NCI-H526 treated with DMSO at 0.1 percent for 48 hours (cell line): ENCODE data around the gene AHCYL1.

Experiments
- DNase-seq: peaks from one replicate; lab custom pipeline; 2025; lab: John Stamatoyannopoulos, UW

AHCYL1 gene

DNA sequence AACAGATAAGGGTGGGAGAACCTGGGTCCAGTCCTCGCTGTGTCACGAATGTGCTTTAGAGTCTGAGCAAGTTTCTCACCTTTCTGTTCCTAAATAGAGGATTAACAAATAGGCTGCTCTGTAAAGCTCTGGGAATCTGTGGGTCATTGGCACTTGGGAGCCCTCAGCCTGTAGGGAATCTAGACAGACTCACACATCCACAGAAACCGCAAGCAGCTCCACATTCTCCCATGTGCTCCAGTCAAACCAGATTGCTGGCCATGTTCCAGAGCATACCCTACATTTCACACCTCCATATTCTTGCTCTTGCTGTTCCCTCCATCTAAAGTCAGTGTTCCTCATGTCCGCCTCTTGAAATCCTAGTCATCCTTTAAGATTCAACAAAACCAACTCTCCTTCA is 7.8 kb upstream of the AHCYL1 start:
- no peak for DNase-seq

DNA sequence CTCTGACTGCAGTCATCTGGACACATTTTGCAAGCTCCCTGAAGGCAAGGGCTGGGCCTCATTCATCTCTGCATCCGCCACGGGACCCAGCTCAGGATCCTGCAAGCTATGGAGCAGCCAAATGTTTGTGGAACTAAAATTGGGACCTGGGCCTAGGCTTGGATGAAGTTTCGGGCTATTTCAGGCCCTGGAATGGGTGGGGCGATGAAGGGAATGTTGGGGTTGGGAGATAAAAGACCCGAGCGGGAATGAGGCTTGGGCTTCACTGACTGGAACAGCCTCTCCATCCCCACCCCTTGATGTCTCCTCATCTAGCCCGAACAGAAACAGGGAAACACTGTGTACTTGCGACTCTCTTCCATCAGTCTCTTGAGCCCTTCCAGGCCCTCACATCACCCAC is 7.3 kb upstream of the AHCYL1 start:
- no peak for DNase-seq

DNA sequence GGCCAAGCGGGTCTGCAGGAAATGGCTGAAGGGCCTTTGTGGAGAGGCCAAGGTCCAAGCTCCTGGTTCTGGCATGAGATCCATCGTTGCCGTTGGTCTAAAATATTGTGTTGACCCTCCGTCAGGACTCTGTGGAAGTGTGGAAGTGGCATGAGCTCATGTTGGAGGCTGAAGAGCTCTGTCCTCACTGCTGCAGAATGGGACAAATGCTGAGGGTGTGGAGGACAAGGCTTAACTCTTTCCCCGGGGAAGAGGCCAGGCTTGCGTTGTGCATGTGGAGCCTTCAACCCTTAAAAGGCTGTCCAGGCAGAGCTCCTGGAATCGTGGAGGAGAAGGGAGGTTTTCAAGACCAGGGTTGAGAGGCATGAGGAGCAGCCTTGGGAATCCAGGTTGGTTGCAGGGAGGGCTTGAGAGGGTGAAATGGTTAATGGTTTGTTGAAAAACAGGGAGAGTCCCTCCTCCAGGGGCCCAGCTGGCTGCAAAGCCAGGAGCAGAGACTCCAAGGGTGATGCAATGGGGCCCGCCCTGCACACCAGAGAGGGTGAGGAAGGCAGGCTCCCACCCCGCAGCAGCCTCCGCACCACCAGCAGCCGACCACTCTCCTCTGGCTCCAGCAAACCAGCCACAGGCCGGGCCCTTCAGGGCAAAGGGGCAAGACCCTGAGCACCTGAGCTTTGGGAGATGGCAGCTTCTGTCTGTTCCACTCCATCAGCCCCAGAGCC is 6.7 kb upstream of the AHCYL1 start:
- DNase-seq = no peak

DNA sequence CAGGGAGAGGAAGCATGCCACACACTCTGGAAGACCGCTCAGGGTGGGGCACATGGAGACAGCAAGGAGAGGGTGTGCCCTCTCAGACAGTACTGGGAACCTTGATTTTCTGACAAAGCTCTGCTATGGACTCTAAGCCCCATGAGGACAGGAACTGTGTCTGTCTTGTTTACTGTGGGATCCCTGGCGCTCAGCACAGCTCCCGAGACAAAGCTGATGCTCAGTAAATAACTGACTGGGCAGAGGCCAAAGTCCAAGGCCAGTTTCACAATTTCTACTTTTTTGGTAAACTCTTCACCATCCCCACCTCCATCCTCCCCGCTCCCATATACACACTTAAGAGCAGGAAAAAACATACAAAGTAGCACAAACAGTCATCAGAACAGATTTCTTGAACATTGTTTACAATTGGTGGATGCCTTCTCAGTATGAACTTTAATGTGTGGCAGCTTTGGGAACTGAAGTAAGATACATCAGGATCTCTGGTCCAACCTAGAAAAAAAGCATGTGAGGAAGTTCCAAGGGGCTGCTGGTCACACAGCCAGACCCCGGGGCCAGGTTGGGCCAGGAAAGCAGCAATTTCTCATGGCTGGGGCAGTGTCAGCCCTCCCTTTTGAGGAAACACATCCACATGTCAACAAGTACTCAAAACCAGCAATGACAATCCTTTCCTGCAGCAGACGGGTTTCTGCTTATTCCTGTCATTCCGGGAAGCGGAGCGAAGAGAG is 5.6 kb upstream of the AHCYL1 start:
- DNase-seq = no peak

DNA sequence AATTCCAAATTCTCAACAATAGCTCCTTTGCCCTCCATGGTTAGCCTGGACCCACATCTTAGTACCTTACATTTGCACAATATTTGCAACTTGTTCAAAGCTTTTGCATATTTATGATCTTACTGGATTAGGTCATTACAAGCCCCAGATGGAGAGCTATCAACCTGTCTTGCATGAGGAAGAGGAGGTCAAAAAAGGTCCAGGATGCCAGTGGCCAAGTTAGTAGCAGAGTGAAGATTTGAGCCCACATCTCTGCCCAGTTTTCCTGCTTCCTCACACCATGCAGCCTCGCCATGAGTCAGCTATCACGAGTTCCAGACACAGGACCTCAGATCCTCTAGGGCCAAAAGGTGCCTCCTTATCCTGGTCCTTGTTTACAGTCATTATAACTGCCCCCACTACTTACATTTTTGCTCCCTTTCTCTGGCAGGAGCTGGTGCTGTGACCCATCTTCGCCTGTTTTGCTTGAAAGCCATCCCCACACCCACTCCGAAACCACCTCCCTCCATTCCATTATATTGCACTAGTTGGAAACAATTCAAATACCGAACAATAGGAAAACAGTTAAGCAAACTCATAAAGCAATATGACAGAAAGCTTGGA is 5.0 kb upstream of the AHCYL1 start:
- peak; percentile 80 for DNase-seq

DNA sequence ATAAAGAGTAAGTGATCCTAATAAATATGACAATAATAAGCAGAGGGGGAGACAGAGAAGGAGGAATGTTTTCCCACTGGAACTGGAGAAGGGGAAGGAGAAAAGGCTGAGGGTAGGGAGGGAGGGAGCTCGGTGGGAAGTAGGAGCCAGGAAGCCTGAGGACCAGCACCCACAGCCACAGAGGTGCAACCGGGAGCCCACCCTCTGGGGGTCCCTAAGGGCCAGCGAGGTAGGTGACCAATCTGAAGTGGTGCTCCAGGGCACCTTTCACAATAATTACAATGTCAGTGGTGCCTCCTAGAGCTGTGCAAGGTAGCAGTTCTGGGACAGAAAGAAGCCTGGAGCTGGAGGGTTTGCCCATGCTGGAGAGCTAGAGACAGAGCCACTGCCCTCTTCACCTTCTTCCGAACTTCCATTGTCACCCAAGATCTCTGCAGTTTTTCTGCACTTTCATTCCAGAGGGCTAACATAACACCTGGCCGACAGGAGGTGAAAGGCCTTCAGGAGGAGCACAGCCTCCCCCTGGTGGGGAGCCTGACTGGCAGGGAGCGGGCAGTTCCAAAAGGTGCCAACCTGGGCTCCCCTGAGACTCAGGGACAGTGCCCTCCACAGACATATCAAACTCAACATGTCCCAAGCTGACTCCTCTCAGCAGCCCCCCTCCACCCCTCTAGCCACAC is 4.1 kb upstream of the AHCYL1 start:
- DNase-seq = no peak

DNA sequence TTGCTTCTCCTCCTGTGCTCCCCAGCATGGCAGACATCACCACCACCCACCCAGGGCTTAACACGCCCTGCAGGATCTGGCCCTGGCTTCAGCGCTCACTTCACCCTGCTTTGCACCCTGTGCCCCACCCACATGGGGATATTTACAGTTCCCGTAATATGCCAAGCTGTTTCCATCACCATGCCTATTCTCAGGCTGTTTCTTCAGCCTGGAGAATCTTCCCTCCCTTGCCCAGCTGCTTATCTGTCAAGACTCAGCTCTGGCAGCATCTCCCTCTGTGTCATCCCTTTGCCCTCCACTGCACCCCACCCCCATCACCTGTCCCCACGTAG is 3.6 kb upstream of the AHCYL1 start:
- no peak for DNase-seq

DNA sequence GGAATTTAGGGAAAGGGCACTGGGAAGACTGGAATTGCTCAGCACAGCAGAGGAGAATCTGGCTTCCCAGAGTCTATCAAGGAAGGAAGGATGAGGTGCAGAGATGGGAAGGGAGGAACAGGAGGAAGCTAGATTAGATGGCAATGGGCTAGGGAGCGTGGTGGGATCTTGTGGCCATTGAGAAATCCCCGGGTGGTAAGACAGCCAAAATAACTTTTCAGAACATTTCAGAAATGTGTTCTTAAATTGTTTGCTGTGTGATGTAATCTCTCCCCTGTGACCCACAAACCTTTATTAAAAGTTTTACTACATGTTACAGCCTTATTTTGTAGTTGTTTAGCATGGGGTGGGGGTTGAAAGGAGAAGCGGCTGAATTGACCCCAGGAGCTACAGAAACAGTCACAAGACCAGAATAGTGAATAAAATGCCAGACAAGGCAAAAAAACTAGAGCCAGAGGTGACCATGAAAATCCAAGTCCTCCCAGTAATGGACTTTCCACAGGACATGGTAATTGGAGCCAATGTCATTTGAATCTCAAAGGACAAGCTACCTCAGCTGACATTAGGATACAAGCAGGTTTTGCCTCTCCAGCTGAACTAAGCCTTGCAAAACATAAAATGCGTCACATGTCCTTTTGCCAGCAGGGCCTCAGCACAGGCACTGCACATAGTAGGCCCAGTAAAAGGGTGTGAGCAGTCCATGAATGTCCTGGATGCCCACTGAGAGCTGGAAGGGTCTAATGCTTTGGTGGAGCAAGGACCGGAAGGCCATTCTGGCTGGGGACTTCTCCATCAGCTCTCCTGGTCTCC is 980 bp upstream of the AHCYL1 start:
- DNase-seq = no peak

DNA sequence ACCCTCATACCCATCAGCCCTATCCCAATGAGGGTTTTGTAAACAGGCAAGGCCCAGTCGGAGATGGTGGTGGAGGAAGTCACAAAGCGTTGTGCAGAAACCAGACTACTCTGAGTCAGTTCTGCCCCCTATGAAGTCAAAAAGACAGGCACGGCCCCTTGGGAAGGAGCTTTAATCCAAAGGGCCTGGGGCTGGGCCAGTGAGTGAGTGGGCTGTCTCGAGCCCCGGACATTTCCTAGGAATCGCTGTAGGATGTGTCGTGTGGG is 442 bp upstream of the AHCYL1 start:
- peak; percentile 45 for DNase-seq

DNA sequence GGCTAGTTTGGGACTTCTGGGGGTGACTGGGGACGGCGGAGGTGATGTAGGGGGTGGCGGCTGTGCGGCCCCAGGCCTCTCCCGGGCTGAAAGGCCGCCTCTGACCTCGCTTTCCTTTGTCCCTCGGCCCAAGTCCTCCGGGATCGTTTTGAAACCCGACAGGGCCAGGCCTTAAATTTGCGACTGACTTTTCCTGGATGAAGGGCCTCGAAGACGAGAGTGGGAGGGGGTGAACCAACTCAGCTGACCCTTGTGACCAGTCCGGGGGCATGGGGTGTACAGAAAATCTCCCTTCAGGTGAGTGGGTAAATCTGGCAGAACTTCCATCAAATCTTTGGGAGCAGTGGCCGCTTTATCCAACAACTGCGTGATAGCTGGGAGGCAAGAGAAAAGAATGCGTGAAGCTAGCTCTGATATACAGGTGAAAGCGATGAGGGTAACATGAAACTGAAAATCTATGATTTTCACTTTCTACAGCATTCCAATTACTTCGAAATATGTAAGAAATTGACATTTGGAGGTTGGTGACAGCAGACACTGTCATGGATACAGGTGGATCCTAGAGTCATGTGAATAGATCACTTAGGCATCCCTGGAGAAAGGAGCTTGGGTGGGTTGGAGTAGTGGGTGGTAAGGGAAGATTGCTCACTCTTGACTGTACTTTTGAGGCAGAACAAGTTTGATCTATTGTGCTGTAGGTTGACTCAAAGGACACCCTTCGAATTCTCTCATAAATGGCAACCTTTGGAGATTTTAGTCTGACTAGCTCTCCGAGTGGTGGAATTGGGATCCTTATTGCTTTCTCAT is 885 bp downstream of the AHCYL1 start:
- no peak for DNase-seq

DNA sequence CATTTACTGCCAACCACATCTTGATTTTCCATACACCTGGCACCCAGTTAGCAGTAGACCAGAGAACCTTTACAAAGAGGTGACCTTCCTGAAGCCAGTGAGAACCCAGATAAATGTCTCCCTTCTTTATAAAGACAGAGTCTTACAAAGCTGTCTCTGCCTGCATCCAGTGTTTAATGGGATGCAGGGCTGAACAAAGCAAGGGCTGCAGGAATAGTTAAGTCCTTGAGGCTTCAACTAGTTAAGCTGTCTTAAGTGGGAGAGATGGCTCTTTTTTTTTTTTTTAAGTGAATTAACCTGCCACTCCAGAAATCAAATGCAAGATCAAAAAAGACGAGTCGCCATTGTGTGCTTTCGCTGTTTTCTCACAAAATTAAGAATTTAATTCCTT is 1.5 kb downstream of the AHCYL1 start:
- DNase-seq = no peak

DNA sequence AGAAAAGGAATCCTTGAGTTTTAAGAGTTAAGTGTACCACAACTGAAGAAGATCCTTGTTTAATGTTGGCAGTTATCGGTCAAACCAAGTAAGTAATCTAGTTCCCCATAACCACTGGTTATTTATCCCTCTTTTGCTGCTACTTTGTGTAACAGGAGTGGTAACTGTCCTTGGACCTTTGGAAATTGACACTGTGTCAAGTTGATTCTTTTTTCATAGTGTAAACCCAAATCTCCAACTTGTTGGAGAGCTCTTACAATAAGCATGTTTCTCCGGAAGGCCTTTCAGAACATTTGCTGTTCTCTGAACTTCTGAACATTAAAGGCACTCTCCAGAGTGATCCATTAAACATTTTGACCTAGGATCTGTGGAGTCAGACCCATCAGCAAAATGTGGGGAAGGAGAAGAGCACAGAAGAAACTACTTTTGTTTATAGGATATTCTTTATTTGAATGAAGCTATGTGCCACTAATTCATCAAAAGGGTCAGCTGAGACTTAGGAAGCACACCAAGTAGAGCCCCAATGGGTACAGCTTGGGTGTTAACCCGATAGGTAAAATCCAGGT is 3.9 kb downstream of the AHCYL1 start:
- DNase-seq = no peak

DNA sequence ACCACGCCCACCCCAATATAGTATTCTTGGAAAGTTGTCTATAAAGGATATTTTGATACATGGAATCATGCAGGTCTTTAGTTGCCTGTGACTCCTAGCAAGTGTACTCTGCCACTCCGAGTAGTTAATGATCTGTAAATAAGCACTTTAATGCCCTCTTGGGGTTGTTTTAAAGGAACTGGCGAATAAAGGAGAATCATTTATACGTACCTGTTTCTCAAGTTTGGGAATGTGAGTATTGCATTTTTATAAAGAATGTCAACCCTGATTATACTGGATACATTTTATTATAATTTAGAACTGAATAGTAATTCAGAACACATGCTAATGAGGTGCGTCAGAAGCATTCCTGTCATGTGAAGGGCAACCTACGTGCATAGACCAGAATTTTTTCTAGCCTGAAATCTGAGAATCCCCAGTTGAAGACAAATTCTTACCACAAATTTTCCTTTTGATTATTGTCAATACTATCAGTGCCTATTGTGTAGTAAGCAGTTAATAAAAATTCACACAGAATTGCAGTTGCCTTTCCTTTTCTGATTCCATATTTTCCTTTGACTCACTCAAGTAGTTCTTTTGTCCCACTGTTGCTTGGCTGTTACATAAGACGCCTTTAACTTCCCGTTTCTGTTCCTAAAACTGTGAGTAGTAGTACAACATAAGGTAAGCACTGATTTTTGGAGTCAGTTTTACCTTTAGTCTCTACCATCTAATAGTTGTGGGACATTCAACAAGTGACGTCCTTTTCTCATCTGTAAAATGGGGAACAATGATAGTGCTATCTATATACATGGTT is 5.1 kb downstream of the AHCYL1 start:
- DNase-seq = no peak

DNA sequence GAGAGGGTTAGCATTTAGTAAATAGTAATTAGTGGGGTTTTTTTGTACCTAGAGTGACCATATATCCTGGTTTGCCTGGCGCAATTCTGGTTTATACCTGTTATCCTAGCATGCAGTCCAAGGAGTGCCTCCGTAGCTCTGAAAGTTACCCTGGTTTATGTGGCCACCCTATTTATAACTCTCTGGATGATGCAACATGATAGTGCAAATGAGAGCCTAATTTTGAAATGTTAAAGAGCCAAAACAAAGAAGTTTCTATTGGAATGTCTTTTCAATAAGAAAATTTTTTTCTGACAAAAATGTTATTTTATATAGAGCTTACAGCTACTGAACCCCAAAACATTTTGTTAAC is 5.7 kb downstream of the AHCYL1 start:
- no peak for DNase-seq

DNA sequence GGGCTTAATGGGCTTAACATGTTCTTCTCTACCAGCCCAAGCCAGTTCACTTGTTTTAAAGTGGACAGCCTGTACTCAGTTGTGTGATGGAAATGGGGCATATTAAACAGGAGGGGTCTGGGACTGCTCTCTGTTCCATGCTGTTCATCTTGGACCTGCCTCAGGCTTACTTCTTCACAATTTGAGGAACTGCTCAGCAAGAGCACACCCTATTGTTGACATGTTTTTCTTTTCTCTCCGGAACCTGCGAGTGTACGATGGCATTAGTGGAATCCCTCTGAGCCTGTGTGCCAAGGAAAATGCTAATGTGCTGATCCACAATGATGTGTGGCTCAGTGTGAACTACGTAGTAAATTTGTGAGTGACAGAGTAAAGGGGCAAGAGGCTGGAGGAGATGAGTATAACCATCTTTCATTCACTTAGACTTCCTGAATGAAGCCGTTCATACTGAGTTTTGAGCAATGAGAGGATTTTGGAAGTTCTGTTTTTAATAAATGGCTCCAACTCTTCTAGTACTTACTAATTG is 6.9 kb downstream of the AHCYL1 start:
- DNase-seq = no peak

DNA sequence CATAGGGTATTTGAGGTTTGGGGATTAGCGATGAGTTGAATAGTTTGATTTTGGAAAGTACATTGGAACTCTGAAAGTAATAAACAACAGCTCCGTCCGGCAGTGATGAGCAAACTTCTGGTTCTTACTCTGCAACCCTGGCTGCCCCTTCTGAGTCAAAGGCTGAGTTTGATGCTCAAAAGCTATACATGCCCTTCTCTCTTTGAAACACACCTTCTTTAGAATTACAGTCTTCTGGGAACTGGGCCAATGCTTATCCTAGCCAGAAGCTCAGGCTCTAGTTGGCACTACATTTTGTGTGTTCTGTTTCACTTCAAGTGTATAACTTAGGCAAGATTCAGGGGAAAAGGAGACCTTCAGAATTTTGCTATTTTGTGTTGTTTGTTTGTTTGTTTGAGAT is 9.3 kb downstream of the AHCYL1 start:
- no peak for DNase-seq

DNA sequence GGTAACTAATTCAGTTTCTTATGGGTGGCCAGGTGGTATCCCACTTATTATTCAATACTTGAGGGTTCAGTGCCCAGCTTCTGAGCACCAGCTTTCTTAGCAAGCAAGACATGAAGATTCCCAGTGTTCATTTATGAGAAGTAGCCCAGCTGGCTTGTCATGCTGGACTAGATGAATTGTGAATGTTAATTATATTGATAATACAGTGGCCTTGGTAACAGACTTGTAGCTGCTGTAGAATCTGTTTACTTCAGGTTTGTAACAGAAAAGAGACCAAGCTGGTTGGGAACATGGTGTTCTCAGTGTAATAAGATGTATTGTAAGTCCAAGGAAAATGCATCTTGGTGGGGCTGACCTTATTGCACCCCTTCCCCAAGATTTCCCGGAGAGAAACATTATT is 10.1 kb downstream of the AHCYL1 start:
- DNase-seq = no peak

DNA sequence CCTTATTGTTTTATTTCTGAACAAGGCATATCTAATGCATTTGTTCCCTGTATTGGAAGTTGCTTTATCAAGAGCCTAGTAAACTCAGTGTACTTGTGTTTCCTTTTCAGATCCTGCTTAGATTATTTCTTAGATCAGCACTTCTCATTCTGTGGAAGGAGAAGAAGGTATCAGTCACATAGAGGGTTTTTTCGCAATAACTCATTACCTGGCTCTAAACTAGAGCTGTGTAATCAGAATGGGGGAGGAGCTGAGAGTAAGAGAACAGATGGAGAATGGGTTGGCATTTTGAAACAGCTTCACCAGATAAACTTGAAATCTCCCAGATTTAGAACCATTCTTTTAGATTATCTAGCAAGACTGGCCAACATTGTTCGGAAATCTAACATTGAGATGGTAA is 11.0 kb downstream of the AHCYL1 start:
- DNase-seq = no peak

DNA sequence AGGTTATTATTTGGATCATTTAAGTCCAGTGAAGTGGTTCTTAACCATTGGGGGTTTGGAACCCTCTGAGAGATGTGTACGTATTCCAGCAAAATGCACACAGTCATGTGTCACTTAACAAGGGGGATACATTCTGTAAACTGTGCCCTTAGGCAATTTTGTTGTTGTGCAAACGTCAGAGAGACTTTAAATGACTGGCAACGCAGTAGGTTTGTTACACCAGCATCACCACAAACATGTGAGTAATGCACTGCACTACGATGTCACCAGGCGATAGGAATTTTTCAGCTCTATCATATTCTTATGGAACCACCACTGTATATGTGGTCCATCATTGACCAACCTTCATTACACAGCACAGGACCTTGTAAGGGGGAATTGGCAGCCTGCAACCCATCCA is 11.9 kb downstream of the AHCYL1 start:
- no peak for DNase-seq

DNA sequence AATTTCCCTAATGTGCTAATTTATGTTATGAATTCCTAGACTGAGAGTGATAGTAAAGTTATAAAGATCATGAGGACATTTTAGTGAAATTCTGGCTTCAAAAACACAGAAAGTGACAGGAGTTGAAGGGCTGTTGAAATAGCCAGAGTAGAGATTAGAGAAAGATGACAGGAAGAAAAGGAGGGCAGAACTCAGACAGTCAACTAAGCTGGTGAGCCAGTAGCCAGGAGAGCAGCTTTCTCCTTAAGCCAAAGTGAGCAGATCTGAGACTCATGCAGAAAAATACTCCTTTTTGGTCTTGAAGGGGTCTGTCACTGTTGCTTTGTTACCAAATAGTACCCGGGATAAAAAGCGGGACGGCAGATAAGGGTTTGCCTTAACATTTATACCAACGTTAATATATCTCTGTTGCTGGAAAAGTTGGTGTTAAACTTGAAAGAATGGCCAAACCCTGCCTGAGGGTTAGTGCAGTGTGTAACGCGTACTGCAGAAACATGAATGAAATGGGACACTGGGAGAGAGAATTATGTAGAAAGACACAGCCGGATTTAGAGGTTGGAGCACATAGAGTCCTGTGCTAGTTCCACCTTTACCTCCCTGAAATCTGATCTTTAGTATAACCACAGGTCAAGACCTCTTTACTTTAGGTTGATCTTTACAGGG is 12.8 kb downstream of the AHCYL1 start:
- no peak for DNase-seq
